GM21360 (cell line): Measurements from ENCODE around the gene ATP6V0A4.
"Not testable (repeated sequence)": the region's sequence is repeated elsewhere in the genome, so short reads cannot be mapped to it uniquely, and the experiment has no call there.

Experiments
- ATAC-seq: cut with Tn5 transposase; IDR thresholded peaks from one replicate; pipeline ENCODE4 v1.9.1; 2021; ENCODE audit warnings: mild to moderate bottlenecking, moderate library complexity; ENCODE audit not compliant: unreplicated experiment

ATP6V0A4 gene

GRCh38 chr7:138804618-138805017, 6.6 kb upstream of the ATP6V0A4 start:
- ATAC-seq = no peak

- ATAC-seq = no peak
Measured at GRCh38 chr7:138802706-138803105, 4.7 kb upstream of the ATP6V0A4 start.

- no peak for ATAC-seq
Measured at GRCh38 chr7:138801256-138801655, 3.3 kb upstream of the ATP6V0A4 start.

- no peak for ATAC-seq
Measured at GRCh38 chr7:138799336-138800000, 1.5 kb upstream of the ATP6V0A4 start.

- ATAC-seq = no peak
Measured at GRCh38 chr7:138798836-138799235, 840 bp upstream of the ATP6V0A4 start.

GRCh38 chr7:138797046-138797445, 950 bp downstream of the ATP6V0A4 start:
- ATAC-seq = not testable (repeated sequence)

GRCh38 chr7:138796038-138796615, 1.9 kb downstream of the ATP6V0A4 start:
- no peak for ATAC-seq

GRCh38 chr7:138785587-138786437, 12.2 kb downstream of the ATP6V0A4 start:
- ATAC-seq = no peak

GRCh38 chr7:138784692-138785091, 13.3 kb downstream of the ATP6V0A4 start:
- no peak for ATAC-seq

- ATAC-seq = no peak
Measured at GRCh38 chr7:138781004-138781403, 17.0 kb downstream of the ATP6V0A4 start.

GRCh38 chr7:138776166-138776833, 21.7 kb downstream of the ATP6V0A4 start:
- ATAC-seq = no peak

GRCh38 chr7:138773817-138774216, 24.2 kb downstream of the ATP6V0A4 start:
- no peak for ATAC-seq

GRCh38 chr7:138773176-138773575, 24.8 kb downstream of the ATP6V0A4 start:
- ATAC-seq = no peak

GRCh38 chr7:138770904-138771303, 27.1 kb downstream of the ATP6V0A4 start:
- no peak for ATAC-seq

GRCh38 chr7:138768241-138768640, 29.8 kb downstream of the ATP6V0A4 start:
- no peak for ATAC-seq

GRCh38 chr7:138756591-138757242, 41.3 kb downstream of the ATP6V0A4 start:
- ATAC-seq = no peak

- no peak for ATAC-seq
Measured at GRCh38 chr7:138755842-138756590, 42.0 kb downstream of the ATP6V0A4 start.

- ATAC-seq = no peak
Measured at GRCh38 chr7:138755331-138755747, 42.7 kb downstream of the ATP6V0A4 start.

GRCh38 chr7:138753610-138754009, 44.4 kb downstream of the ATP6V0A4 start:
- ATAC-seq = no peak

GRCh38 chr7:138753150-138753518, 44.9 kb downstream of the ATP6V0A4 start:
- ATAC-seq = no peak
